Stimulated activated CD8-positive, alpha-beta memory T cell treated with anti-CD3 and anti-CD28 coated beads, Interleukin-12 subunit alpha, Interleukin-12 subunit beta, amount 100 ng/mL, for 24 hours (primary cell): ENCODE results near the gene SIRT2.

Experiments used
- DNase-seq: peaks from one replicate; pipeline ENCODE4 v3.0.0-alpha.2; 2020; ENCODE audit errors: extremely low read depth

The SIRT2 gene

DNA sequence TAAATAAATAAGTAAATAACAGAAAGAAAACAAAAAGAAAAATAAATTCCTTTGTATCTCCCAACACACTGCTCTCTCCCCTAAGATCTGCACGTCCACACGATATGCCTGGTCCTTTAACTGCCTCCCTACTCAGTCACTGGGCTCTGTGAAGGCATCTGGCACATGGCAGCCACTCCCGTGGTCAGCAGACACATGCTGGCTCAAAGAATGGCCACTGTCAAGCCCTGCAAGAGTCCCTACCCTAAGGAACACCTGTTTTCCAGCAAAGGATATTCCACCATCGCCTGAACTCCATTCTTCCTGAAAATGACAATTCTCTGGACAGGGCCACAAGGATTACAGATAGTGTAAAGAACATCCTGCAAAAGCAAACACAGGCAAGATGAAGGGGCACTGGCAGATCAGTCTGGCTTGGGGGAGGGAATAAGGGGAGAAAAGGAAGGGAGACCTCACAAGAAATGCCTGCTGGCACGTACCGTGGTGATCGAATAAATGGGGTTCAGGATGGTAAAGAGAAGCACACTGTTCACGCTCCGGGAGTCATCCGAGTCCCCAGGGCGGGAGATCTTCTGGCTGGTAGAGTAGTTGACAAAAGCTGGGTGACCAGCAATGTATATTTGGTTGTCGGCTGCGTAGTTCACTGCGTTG is 53.9 kb downstream of the SIRT2 start:
- DNase-seq: no peak

DNA sequence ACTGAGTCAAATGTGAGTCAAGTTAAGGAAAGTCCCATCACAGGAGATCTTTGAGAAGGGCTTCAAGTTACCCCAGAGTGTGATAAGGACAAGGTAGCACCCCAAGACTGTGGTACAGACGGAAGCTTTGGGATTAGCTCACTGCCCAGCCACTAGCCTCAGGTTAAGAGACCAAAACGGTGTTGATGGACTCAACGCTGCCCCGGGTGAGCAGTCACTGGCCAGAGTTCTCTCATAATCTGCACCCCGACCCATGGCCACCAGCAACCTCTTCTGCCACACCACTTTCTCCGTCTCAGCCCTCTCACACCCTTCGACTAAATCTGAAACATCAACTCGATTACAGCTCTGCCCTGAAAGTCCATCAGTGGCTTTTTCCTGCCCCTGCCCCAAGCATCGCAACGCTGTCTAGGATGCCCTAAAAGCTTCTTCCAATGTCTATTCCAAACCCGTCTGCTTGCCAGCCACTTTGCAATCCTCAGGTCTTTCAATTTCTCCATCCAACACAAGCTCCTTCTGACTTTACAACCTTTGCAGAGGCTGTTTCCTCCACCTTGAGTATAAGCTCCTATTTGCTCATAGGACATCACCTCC is 55.2 kb downstream of the SIRT2 start:
- DNase-seq: no peak

DNA sequence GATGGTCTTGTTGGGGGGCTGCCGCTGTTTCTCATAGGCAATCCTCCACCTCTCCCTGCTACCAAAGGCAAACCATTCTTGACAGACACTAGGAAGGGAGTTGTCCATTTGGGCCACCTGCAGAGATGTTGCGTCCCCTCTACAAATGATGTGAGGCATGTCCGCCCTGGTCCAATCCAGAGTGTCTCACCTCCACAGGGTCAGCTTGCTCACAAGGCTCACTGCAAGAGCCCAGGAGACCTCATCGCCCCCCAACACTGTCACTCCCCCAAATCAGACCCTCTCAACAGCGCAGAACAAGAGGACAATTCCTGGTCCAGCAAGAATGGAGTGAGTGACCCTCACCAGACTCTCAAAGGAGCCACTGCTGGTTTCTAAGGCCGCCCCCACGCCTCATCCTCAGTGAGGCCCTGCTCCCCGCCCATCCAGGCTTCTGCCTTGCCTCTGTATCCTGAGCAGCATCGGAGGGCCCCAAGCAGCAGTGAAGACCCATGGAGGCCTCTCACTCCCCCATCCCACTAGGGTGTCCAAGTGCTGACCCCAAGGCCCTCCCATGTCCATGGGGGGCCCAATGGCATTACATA is 56.2 kb downstream of the SIRT2 start:
- DNase-seq: no peak

DNA sequence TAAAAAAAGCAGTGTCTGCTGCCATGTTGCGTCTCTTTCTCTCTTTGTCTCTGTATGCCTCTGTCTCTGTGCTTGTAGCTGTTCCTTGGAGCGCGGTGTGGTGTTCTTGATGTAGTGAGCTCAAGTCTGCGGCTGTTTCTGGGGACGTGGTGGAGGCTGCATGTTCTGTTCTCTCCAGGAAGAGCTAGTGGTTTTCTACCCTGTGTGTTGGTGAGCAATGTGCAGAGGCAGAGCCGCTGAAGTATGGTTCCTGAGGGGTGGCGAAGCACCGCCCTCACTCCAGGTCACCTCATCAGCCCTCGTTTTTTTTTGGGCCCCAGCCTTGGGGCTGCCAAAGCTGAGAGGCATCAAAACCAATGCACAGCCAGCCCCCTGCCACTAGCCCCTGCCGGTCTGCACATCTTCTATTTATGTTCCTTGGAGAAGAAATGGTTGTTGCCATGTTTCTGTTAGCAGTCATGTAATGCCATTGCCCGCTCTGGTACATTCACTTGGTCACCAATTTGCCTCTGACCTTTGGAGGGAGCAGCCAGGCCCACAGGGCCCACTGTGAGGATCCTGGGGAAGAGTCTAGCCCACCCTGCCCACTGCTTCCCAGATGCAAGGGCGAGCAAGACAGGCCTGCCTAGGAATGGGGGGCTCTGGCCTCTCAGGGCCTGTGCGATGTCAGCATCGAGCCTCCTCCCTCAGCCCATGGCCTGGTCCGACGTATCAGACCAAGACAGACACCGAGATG is 56.8 kb downstream of the SIRT2 start:
- no peak for DNase-seq

DNA sequence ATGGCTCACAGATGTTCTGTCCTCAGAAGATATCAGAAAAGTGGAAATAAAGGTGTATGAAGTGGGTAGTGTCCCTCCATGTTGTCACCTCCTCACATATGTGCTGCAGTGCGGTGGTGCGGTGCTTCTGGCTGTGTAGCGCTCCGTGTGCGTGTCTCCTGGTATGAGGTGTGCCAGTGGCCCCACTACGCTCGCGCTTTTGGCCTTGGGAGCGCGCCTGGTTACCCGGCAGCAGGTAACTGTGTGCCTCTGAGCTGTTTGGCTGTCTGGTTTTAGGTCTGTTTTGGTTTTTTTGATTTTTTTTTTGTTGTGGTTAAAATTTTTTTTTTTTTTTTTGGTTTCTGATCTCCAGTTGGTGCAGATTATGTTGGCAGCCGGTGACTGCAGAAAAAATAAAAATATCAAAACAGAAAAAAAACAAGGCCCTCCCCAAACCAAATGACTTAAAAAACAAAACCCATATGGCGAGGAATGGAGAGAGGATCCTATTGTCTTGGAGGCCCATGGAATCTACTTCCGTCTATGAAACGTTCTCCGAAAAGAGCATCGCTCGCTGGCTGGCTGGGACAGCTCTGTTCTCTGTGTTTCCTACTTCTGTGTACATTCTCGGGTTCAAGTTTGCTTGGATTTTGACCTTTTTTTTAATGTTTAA is 57.5 kb downstream of the SIRT2 start:
- DNase-seq: no peak

DNA sequence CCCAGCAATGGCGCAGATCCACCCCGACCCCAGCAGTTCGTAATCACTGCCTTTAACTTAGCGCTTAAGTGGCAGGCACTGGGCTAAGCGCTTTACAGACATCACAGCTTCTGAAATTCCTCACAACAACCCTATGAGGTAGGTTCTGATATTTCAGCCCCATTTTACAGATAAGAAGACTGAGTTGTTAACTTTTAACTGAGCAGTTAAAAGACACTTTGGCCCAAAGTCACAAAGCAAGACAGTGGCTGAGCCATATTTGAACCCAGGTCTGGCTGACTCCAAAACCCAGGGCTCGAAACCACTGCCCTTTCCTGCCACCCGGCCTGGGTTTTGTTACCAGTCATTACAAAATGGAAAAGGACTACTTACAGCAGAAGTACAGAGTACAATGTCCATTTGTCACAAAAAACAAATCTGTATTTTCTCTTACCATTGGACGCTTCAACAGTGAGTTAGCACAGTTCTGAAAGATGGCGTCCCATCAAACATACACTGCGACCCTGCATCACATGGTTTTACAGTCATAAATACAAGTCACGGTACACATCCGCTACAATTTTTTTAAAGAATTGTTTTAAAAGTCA is 58.1 kb downstream of the SIRT2 start:
- no peak for DNase-seq

DNA sequence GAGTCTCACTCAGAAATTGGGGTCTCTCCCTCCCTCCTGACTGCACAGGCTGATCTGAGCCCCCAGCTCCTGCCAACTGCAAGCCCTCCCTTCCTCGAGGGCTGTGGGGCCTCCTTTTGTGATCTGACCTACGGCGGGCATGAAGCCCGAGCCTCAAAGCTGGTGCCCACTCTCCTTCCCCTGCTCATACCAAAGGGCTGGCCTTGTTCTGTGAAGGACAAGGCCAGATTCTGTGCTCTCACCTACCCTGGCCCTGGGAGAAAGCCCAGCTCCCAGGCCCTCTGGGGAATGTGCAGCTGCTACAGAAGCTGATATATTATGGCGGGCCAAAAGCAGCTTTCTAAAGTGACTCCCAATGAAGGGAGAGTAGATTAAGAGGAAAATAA is 58.8 kb downstream of the SIRT2 start:
- DNase-seq: no peak

DNA sequence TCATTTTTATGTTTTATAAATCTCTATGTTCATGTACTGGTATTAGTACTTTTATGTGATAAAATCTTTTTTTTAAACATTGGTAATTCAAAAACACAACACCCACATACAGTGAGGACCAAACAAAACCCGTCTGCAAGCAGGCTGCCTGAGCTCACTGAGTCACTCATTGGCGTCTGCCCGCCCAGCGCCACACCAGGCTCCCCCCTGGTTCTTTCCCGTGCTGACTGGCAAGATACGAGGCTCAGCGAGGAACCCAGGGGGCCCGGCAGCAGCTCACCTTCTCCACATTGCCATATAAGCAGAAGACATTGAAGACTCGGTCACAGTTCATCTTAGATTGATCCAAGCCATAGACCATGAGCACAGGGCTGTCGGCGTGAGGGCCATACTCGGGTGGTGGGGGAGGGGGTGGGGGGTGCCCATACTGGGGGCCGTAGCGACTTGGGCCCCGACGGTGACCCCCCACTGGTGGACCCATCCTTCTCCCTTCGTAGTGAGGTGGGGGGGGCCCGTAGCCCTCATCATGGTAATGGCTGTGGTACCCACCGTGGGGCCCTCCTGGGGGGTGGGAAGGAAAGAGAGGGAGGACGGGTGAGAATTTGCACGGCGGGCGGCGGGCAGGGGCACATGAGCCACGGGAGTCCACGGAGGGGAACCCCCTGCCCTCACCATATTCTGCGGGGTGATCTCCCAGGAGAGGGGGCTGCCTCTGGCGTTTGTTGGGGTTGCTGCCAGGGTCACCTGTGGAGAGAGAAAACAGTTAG is 59.4 kb downstream of the SIRT2 start:
- no peak for DNase-seq

DNA sequence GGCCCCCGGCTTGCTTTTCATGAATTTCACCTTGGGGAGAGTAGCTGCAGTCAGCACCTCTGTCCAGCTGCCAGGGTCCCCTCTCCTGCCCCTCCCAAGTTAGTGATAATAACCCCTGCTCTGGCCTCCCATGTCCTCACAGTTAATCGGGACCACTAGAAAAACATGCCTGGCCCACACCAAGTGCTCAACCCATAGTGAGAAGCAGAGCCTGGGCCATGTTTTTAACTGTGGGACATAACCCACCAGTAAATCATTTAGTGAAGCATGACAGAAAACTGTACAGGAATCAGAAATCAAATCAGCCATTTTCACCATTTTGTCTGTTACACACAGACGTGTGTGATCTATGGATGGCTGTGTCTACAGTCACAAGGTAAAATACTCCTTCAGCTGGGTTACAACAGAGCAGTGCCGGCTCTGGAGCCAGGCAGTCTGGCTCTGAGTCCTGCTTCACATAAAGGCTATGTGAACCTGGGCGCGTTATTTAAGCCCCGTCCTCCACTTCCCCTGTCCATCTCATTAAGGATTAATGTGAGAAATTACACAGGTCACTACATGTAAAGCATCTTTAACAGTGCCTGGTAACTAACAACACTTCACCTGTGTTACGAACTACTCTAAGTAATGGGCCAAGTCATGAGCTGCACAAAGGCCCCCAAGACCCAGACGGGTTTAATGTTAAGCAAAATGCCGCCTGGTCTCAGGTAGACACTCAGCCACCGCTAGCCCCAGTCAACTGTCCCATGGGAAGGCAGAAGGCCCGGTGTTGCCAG is 60.2 kb downstream of the SIRT2 start:
- DNase-seq: no peak

DNA sequence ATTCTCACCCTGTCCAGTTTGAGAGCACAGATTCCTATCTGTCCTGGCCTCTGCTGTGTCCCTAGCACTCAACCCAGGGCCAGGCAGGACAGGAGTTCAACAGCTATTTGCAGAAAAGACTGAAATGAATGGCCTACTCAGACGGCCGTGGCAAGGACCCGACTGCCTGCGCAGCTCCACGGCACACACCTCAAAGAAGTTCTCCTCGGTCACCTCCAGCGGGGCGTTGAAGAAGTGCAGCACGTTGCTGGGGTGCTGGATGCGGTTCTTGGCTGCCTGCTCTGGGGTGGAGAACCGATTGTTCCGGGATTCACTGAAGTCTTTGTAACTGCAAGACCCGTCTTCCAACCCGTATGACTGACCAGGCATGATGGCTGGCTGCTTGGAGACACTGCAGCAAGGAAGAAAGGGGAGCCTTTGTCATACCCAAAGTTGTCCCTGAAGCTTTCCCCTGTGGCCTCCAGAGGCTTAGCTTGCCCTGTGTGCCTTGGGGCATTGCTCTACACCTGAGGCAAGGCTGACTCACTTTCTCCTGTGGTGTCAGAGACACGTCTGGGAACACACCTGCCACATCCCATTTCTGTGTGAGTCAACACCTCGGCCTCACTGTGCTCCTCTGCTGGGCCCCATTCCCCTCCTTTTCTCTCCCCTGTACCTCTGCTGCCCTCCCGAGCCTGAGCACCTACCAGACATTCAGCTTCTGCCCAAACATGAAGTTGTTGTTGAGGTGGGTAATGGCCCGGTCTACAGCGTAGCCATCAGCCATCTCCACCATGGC is 61.0 kb downstream of the SIRT2 start:
- no peak for DNase-seq

DNA sequence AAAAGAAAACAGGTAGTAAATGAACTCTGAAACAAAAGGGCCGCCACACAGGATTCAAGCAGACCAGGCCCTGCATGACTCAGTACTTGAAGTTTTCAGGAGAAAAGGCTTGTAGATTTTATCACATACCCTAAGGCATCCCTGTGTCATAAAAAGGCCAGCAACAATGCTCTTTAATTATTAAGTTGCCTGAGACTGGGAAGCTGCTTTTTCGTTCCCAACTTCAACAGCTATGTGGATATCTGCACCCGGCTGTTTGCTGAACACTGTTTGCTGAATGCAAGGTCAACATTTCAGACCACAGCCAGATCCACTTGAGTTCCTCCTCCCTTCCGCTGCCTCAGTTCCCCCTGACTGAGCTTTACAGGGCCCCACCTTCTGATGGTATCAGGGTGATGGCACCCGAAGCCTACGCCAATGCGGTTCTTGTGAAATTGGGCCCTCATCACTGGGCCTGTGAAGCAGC is 61.7 kb downstream of the SIRT2 start:
- no peak for DNase-seq

DNA sequence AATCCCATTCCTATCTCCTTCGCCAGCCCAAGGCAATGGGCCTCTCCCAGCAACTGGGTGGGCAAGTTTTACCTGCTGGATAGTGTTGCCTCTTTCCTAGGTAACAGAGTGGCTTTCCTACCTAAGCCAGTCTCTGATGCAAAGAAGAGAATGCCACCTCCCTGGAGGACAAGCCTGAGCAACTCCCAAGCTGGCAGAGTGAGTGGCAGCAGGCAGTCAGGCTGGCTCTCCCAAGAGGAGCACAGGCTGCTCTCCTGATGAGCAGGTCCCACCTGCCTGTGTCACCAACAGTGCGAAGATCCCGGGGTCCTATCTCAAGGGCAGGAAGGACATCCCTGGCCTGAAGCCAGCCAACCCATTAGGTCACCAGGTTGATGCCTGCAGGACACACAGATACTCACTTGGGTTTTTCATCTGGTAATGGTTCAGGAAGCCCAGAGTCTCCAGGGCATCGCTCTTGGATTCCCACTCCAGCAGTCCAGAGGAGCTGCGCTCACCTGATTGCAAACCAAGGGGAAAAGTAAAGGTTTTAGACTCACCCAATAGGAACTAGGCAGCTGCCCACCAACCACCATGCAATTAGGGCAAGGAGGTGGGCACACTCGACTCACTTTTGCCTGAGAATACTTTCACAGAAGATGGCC is 62.3 kb downstream of the SIRT2 start:
- DNase-seq: no peak

DNA sequence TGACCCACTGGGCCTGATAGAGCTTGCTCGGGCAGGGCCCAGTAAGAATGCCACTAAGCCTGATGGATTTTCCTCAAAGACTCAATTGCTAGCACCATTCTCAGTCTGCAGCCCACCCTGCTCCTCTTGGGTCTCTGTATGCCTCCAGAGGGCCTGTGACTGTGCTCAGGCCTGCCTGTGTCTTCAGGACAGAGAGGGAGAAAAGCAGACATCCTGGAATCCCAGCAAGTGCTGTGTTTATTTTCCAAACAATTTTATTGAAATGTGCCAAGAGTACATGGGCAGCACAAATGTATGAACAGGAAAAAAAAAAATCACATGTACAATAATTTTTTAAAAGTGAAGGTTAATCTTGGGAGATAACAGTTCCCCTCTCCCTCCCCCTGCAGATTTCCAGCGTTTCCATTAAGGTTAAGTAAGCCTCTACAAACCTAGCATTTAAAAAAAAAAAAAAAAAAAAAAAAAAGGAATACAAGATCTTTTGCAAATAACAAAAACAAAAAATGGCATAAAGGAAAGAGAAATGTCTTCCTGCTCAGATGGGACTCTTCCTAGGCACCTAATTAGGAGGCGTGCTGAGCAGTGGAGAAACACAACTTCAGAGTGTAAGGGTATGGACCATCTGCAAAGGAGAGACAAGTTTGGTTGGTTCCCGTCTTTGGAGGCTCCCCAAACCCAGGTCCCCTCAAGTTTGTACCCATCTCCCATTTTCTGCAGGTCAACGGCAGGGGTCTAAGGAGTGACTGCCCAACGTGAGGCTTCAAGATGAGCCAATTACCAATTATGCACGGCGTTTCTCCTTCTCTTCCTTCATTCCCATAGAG is 63.0 kb downstream of the SIRT2 start:
- DNase-seq: no peak

DNA sequence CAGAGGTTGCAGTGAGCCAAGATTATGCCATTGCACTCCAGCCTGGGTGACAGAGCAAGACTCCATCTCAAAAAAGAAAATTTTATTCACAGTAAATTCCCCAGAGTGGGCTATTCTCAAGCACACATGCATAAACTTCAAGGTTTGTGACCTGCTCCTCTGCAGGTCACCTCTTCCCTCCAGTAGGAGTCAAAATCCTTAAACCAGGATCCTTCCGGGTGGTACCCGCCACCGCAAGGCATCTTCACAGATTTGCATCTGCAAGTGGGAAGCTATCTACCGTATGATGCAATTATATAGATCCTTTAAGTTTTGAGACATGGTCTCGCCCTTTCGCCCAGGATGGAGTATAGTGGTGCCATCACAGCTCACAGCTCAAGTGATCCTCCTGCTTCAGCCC is 64.8 kb downstream of the SIRT2 start:
- DNase-seq: no peak

DNA sequence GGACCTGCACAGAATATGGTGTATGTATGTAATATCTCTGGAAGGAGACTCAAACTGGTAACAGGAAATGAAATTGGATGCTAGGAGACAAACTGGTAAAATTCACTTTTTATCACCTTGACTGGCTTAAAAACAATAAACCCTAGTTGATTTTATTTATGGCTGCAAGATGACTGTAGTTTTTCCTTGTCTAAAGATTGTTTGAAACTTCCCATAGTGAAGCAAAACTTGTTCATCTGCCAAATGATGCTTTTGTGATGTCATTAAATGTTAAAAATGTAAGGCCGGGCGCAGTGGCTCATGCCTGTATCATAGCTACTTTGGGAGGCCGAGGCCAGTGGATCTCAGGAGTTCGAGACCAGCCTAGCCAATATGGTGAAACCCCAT is 65.3 kb downstream of the SIRT2 start:
- DNase-seq: no peak

DNA sequence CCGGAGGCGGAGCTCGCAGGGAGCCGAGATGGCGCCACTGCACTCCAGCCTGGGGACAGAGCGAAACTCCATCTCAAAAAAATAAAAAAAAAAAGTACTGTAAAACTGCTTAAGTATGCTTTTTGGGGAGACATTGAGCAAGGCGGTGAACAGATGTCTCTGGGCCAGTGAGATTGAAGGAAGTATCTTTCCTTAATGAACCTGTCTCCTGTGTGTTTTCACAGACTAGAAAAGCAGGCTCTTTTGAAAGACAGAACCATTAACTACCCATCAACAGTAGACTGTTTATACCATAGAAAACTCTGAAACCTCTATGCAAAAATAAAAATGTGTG is 66.4 kb downstream of the SIRT2 start:
- no peak for DNase-seq

DNA sequence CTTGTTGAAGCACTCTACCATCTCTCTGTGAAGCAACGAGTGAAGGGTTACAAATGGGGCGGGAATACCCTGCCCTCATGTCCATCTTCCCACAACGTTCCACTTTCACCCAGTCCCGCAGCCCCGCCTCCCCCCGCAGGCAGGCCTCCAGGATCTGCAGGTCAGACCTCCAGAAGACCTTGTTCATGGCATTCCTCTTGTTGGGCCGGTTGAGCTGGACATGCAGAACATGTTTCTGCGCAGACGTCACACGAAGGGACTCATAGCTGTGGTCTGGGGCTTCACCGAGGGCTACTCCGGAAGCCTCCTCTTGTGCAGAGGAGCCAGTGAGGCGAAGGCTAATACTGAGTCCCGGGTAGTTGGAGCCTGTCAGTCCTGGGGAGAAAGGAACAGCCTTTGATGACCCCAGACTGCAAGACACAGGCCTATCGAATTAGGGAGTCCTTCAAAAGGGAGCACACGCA is 68.2 kb downstream of the SIRT2 start:
- no peak for DNase-seq

DNA sequence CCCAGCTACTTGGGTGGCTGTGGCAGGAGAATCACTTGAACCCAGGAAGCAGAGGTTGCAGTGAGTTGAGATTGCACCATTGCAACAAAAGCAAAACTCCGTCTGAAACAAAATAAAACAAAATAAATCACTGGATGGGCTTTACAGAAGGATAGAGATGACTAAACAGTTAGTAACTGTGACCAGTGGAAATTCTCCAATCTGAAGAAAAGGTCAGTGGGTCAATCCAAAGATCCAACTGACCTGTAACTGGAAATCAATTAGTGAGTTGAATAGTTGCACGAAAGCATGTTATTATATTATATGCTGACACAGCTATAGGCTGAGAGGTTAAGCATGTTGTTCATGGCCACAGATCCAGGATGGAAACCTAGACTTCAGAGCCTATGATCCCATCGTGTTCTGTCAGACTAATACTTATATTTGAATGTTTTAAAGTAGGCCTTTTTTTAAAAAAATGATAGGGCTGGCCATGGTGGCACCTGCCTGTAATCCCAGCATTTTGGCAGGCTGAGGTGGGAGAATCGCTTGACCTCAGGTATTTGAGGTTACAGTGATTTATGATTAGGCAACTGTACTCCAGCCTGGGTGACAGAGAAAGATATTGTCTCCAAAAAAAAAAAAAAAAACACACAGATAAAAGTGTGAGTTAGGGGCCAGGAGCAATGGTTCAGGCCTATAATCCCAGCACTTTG is 69.2 kb downstream of the SIRT2 start:
- no peak for DNase-seq
